Endometrial microvascular endothelial cells (primary cell): ENCODE results near the gene IL23A. TPM values are rescaled to one million over a fixed set of nuclear protein-coding genes. Genes with fewer than 3 reads are reported as not detected.

ENCODE experiments used
- total RNA-seq: library from RNA; depleted of rRNA; stranded (reverse); fragments of >200 nt; gene quantifications from one replicate; pipeline ENCODE4 v1.2.3, GENCODE V29; 2015; ENCODE audit errors: inconsistent ontology term

Gene IL23A
- total RNA-seq, 1 donor from 2014 or later, result not detected

Other genes with a start within 250 kb of the IL23A start
- 226 TPM for gene PA2G4, start 234.3 kb upstream of the IL23A start, total RNA-seq
- gene RPL41, start 222.3 kb upstream of the IL23A start, total RNA-seq, result 2,640 TPM
- 3.0 TPM for gene ZC3H10, start 220.6 kb upstream of the IL23A start, total RNA-seq
- gene ESYT1, start 210.6 kb upstream of the IL23A start, total RNA-seq, result 193 TPM
- 121 TPM for gene MYL6B, start 186.3 kb upstream of the IL23A start, total RNA-seq
- 2,953 TPM for gene MYL6, start 180.5 kb upstream of the IL23A start, total RNA-seq
- gene SMARCC2, start 149.4 kb upstream of the IL23A start, total RNA-seq, result 43.6 TPM
- 57.4 TPM for gene RNF41, start 117.0 kb upstream of the IL23A start, total RNA-seq
- gene NABP2, start 114.5 kb upstream of the IL23A start, total RNA-seq, result 60.3 TPM
- gene SLC39A5, start 108.8 kb upstream of the IL23A start, total RNA-seq, result 3.7 TPM
- gene ANKRD52, start 80.5 kb upstream of the IL23A start, total RNA-seq, result 20.3 TPM
- 10.8 TPM for gene COQ10A, start 71.9 kb upstream of the IL23A start, total RNA-seq
- gene CS, start 38.6 kb upstream of the IL23A start, total RNA-seq, result 257 TPM
- gene CNPY2, start 22.9 kb upstream of the IL23A start, total RNA-seq, result 105 TPM
- 5.0 TPM for gene PAN2, start 4.9 kb upstream of the IL23A start, total RNA-seq
- gene STAT2, start 21.2 kb downstream of the IL23A start, total RNA-seq, result 66.7 TPM
- gene APOF, start 24.0 kb downstream of the IL23A start, total RNA-seq, result not detected
- 24.3 TPM for gene TIMELESS, start 110.5 kb downstream of the IL23A start, total RNA-seq
- not detected for gene MIP, start 115.8 kb downstream of the IL23A start, total RNA-seq
- 4.7 TPM for gene SPRYD4, start 129.7 kb downstream of the IL23A start, total RNA-seq
- gene GLS2, start 149.3 kb downstream of the IL23A start, total RNA-seq, result not detected
- 48.0 TPM for gene RBMS2, start 182.9 kb downstream of the IL23A start, total RNA-seq